OCI-LY1 (cell line): ENCODE measurements around the gene RPS6KA3.

ENCODE experiments used
- EZH2 ChIP-seq: fragments of 200-600 bp; sonication (generic), shearing (Covaris generic); IDR thresholded peaks from 2 replicates; pipeline ENCODE4 v1.8.0; 2017; ENCODE audit warnings: borderline replicate concordance, mixed run types, mild to moderate bottlenecking, antibody characterized with exemption, low read length, moderate library complexity, mixed read lengths
- TF ChIP-seq, protein P1 (sequence below): fragments of 200-600 bp; sonication (generic), shearing (Covaris generic); IDR thresholded peaks from 2 replicates; pipeline ENCODE4 v1.5.1; 2017; ENCODE audit warnings: mild to moderate bottlenecking, antibody characterized with exemption, low read length, moderate library complexity, mixed read lengths

DNA sequence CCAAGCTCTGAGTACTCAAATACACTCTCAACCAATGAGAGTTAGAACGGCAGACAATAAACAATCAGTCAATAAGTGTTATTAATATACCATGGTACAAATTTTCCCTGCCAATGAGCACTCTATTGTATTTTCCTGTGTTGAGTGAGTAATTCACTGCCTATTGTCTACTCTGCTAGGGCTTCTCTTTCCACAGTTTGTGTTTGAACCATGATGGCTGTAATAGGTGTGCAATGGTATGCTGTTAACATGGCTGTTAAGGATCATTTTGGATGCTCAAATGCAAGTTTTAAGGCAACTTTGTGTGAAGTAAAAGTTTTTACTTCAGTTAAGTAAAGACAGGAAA lies 41.2 kb downstream of the RPS6KA3 start:
- TF ChIP-seq, protein P1, sequence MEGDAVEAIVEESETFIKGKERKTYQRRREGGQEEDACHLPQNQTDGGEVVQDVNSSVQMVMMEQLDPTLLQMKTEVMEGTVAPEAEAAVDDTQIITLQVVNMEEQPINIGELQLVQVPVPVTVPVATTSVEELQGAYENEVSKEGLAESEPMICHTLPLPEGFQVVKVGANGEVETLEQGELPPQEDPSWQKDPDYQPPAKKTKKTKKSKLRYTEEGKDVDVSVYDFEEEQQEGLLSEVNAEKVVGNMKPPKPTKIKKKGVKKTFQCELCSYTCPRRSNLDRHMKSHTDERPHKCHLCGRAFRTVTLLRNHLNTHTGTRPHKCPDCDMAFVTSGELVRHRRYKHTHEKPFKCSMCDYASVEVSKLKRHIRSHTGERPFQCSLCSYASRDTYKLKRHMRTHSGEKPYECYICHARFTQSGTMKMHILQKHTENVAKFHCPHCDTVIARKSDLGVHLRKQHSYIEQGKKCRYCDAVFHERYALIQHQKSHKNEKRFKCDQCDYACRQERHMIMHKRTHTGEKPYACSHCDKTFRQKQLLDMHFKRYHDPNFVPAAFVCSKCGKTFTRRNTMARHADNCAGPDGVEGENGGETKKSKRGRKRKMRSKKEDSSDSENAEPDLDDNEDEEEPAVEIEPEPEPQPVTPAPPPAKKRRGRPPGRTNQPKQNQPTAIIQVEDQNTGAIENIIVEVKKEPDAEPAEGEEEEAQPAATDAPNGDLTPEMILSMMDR: no peak
- no peak for TF ChIP-seq EZH2
